Adipocyte (in vitro differentiated cells): Measurements from ENCODE around the gene GJA4.

Experiments
- DNase-seq: peaks from one replicate; pipeline ENCODE4 v3.0.0-alpha.2; 2015; ENCODE audit warnings: low read depth
- H3K27me3 ChIP-seq: replicated peaks from 2 replicates; pipeline ENCODE4 v1.7.0; 2013; ENCODE audit warnings: mild to moderate bottlenecking, low read length, moderate library complexity; ENCODE audit not compliant: control insufficient read depth, insufficient read depth
- H3K36me3 ChIP-seq: 2 replicates; pipeline ENCODE4 v1.7.0; 2013; ENCODE audit warnings: low read length, mild to moderate bottlenecking, moderate library complexity; ENCODE audit not compliant: control insufficient read depth, insufficient read depth, severe bottlenecking
- H3K4me1 ChIP-seq: 2 replicates; pipeline ENCODE4 v1.7.0; 2013; ENCODE audit warnings: mild to moderate bottlenecking, low read length, moderate library complexity; ENCODE audit not compliant: control insufficient read depth, insufficient read depth
- H3K4me3 ChIP-seq: 2 replicates; pipeline ENCODE4 v1.7.0; 2013; ENCODE audit warnings: mild to moderate bottlenecking, low read length, moderate library complexity
- H3K9ac ChIP-seq: 2 replicates; pipeline ENCODE4 v1.7.0; 2013; ENCODE audit warnings: mild to moderate bottlenecking, low read length, moderate library complexity
- H3K9me3 ChIP-seq: 2 replicates; pipeline ENCODE4 v1.7.0; 2013; ENCODE audit warnings: mild to moderate bottlenecking, low read length, moderate library complexity; ENCODE audit not compliant: control insufficient read depth

The GJA4 gene

DNA sequence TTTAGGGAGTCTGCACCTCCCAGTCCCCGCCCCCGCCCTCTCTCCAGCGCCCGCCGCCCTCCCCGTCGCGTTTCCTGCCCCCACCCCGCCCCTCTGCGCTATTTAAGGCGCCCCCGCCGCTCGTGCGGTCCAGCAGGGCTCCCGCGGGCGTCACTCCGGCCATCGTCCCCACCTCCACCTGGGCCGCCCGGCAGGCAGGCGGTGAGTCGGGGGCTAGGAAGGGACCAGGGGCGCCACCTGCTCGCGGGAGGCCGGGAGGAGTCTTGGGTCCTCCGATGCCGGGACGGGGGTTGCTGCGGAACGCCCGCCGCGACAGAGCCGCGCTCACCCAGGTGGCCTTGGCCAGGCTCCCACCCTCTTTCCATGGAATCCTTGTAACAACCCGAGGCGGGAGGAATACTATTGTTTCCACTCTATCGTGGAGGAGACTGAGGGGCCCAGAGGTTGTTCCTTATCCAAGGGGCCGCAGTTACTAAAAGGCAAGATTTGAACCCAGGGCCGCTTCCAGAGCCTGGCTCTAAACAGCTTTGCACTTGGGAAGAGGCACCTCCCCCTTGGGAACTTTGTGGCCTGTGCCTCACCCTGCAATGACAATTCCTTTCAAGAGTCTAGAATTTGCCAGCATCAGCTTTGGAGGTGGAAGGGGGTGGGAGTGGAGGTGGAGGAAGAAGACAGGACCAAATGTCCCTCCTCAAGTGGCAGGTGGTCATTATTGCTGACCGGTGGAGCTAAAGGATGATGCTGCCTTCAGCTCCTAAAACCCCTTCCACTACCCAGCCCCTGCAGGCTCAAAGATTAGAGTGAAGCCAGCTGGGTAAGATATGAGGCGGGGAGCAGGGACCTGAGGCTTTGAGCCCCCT is at the start of gene GJA4:
TSS of gene GJA4 (plus strand) at position 132 of the 860 bp plus-strand sequence. CDS start 1,215 bp downstream, outside the sequence.
- Histone ChIP-seq H3K4me1 (no peaks in the 10 kb centered on the region), H3K9ac (no peak within 1 kb of the TSS), H3K27me3 (peaks cover 16% of the 10 kb centered on the region), H3K9me3 (peaks cover 8% of the 10 kb centered on the region), H3K36me3 (no peaks in the 10 kb centered on the region), H3K4me3 (no peak within 1 kb of the TSS)
- no peak for DNase-seq

DNA sequence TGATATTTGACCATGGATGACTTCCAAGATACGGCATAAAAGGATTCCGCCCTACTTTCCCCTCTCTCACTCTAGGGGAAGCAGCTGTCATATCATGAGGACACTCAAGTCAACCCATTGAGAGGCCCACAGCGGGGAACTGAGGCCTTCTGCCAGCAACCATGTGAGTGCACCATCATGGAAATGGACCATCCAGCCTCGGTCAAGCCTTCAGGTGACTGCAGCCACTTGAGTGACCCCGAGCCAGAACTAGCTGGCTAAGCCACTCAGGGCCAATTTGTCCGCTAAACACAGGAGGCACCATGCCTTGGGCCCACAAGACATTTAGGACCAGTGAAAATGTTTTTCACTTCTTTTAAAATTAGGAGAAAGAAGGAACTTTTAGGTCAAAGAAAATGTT is 49.0 kb upstream of the GJA4 start:
- Histone ChIP-seq H3K27me3 (peaks cover 51% of the 10 kb centered on the region), H3K4me3 (no peak overlapping the region)

DNA sequence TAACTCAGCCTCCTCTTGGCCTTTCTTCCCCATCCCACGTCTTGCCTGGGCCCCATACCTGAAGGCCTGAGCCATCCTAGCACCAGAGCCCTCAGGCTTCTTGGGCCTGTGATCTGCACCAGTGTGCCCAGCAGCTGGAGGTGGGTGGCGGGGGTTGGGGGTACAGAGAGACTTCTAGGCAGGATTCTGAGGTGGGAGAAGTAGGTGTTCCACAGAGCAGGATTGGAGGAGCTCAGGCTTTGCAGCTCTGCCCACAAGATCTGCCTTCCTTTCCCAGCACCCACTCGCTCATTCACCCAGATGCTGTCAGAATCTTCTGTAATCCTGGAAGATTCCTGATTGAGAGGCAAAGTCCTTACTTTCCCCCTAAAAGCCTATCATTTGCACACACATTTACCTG is 47.9 kb upstream of the GJA4 start:
- Histone ChIP-seq H3K27me3 (peaks cover 43% of the 10 kb centered on the region), H3K4me3 (no peak overlapping the region), H3K9me3 (no peaks in the 10 kb centered on the region), H3K9ac (no peak overlapping the region), H3K4me1 (no peaks in the 10 kb centered on the region), H3K36me3 (no peaks in the 10 kb centered on the region)
- DNase-seq, result no peak

More for the DNA sequence above, 49.0 kb upstream of the GJA4 start:
- H3K9me3 ChIP-seq, result no peaks in the 10 kb centered on the region
- H3K9ac ChIP-seq, result no peak overlapping the region
- no peak for DNase-seq
- no peaks in the 10 kb centered on the region for H3K36me3 ChIP-seq
- no peaks in the 10 kb centered on the region for H3K4me1 ChIP-seq

DNA sequence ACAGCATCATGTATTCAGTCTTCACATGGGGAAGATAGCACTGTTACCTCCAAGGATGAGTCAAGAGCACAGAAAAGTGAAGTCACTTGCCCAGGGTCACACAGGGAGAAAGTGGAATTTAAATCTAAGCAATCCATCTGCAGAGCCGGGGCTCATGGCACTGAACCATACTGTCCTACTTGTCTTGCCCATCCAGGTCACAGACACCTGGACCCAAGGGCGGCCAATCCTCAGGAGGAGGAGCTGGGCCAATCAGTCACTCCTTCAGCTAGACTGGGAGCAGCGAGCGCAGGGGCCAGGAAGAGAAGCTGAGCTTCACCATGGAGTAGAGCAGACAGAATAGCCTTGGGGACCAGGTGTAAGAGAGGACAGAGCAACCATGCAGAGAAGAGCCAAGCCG is 47.1 kb upstream of the GJA4 start:
- Histone ChIP-seq H3K9me3 (no peaks in the 10 kb centered on the region), H3K4me3 (no peak overlapping the region), H3K4me1 (no peaks in the 10 kb centered on the region), H3K27me3 (peaks cover 42% of the 10 kb centered on the region), H3K36me3 (no peaks in the 10 kb centered on the region), H3K9ac (no peak overlapping the region)
- no peak for DNase-seq

DNA sequence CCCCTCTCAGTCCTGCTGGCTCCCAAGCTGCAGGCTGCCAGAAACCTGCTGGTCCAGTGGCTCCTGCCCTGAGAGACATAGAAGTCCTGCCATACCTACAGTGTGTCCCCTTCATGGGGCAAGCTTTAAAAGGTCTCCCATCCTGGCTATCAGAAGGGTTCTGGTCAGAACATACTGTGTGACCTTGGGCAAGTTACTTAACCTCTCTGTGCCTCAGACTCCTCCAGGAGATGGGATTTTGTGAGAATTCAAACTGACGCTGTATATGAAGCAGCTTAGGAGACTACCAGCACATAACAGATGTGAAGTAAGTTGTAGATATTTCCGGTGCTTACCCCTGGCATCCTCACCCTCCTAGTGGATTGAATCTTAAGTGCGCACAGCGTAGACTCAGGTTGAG is 46.7 kb upstream of the GJA4 start:
- H3K4me1 ChIP-seq, result no peaks in the 10 kb centered on the region
- H3K27me3 ChIP-seq, result peaks cover 42% of the 10 kb centered on the region
- H3K9ac ChIP-seq, result no peak overlapping the region
- no peak overlapping the region for H3K4me3 ChIP-seq
- no peaks in the 10 kb centered on the region for H3K36me3 ChIP-seq
- DNase-seq, result no peak
- no peaks in the 10 kb centered on the region for H3K9me3 ChIP-seq

DNA sequence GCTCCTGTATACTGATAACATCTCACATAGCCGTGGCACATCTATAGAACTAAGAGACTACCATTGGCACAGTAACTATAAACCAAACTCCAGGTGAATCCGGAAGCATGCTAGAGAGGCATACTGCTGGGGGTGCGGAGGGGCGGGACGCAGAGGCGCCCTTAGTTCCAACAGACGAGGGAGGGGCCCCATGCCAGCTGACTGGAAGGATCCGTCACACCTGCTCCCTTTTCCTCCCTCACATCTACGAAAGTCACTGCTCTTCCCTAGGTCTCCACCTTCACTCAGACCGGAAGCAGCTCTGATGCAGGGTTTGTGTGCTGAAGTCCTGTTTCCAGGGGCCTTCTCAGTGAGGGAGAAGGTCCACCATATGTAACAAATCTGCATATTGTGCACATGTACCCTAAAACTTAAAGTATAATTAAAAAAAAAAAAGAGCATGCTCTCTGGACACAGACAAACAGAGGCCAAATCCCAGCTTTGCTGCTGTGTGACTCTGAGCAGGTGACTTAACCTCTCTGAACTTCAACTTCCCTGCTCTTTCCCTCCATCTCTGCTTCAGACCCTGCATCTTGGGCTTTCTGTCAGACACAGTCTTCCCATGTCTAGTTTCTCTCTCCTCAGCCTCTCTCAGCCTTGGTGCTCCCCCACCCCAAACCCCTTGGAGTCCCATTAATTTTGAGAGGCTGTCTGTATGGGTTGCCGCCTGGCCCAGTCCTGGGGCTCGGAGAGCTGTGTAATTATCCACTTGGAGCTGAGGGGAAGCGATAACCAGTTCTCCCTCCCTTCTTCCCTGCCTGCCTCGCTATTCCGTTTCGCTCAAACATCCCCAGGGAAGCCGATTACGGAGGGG is 45.8 kb upstream of the GJA4 start:
- H3K4me3 ChIP-seq, result no peak overlapping the region
- no peak overlapping the region for H3K9ac ChIP-seq
- H3K36me3 ChIP-seq, result no peaks in the 10 kb centered on the region
- no peak for DNase-seq
- no peaks in the 10 kb centered on the region for H3K4me1 ChIP-seq
- peaks cover 42% of the 10 kb centered on the region for H3K27me3 ChIP-seq
- no peaks in the 10 kb centered on the region for H3K9me3 ChIP-seq

DNA sequence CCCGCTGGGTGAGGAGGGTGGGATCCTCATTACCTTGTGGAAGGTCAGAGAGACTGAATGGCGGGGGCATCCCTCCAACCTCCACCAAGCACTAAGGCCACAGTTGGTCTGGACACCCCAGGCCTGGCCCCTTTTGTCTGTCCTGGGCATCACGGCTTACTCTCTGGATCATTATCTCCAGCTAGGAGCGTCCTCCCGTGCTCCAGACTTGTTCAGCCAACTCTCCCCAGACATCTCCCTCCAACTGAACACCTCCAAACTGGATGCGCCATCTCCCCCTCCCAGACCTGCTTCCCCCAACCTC is 45.2 kb upstream of the GJA4 start:
- Histone ChIP-seq H3K36me3 (no peaks in the 10 kb centered on the region), H3K9me3 (no peaks in the 10 kb centered on the region), H3K9ac (no peak overlapping the region), H3K4me1 (no peaks in the 10 kb centered on the region), H3K27me3 (peaks cover 37% of the 10 kb centered on the region), H3K4me3 (no peak overlapping the region)
- DNase-seq, result no peak

DNA sequence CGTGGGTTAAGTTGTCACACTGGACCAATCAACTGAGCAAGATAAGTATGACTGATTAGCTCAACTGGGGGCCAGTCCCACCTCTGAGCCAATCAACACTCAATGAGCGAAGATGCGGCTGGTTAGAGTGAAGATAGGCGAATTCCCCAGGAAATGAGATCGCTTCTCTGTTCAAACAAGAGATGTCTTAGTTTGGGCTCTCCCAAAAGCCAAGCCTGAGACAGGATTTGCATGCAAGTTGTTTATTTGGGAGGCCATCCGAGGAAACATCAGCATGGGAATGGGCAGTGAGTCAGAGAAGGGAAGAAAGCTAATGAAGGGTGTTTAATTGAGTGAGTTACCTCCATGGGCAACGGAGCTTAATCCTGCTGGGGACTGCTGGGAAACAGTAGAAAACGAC is 42.8 kb upstream of the GJA4 start:
- DNase-seq, result no peak
- Histone ChIP-seq H3K9me3 (peaks cover 3% of the 10 kb centered on the region), H3K9ac (no peak overlapping the region), H3K36me3 (no peaks in the 10 kb centered on the region), H3K27me3 (peaks cover 32% of the 10 kb centered on the region), H3K4me3 (no peak overlapping the region), H3K4me1 (no peaks in the 10 kb centered on the region)

DNA sequence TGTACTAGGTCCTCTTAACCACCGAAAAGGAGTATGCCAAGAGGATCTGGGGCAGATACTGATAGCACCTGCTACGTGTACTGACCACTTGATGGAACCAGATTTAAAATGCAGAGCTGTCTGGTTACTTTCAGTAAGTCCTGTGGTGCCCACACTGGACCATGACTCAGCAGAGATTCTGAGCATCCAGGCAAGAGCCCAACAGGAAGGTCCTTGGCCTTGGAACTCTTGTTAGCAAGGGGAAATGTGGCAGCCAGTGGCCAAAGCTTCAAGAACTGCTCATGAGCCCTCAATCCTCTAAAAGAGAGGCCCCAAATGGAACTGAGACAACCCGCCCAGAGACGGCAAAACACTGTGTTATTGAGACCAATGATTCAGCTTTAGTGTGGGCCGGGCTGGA is 42.2 kb upstream of the GJA4 start:
- Histone ChIP-seq H3K36me3 (no peaks in the 10 kb centered on the region), H3K9me3 (peaks cover 3% of the 10 kb centered on the region), H3K4me3 (no peak overlapping the region), H3K9ac (no peak overlapping the region), H3K4me1 (no peaks in the 10 kb centered on the region), H3K27me3 (peaks cover 29% of the 10 kb centered on the region)
- DNase-seq, result no peak

DNA sequence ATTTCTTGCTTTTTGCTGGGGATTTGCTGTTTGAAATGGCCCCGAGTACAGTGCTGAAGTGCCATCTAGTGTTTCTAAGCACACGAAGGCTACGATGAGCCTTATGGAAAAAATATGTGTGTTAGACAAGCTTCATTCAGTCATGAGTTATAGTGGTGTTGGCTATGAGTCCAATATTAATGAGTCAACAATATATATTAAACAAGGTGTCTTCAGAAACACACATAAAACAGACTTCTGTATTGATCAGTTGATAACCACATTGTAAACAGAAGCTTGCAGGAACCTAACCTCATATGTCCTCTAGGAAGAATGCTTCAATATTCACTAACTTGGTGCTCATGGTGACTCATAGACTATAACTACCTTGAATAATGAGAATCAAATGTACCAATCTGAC is 39.6 kb upstream of the GJA4 start:
- no peaks in the 10 kb centered on the region for H3K4me1 ChIP-seq
- no peak overlapping the region for H3K4me3 ChIP-seq
- peaks cover 3% of the 10 kb centered on the region for H3K9me3 ChIP-seq
- no peak for DNase-seq
- H3K27me3 ChIP-seq, result peaks cover 23% of the 10 kb centered on the region
- no peak overlapping the region for H3K9ac ChIP-seq
- no peaks in the 10 kb centered on the region for H3K36me3 ChIP-seq

DNA sequence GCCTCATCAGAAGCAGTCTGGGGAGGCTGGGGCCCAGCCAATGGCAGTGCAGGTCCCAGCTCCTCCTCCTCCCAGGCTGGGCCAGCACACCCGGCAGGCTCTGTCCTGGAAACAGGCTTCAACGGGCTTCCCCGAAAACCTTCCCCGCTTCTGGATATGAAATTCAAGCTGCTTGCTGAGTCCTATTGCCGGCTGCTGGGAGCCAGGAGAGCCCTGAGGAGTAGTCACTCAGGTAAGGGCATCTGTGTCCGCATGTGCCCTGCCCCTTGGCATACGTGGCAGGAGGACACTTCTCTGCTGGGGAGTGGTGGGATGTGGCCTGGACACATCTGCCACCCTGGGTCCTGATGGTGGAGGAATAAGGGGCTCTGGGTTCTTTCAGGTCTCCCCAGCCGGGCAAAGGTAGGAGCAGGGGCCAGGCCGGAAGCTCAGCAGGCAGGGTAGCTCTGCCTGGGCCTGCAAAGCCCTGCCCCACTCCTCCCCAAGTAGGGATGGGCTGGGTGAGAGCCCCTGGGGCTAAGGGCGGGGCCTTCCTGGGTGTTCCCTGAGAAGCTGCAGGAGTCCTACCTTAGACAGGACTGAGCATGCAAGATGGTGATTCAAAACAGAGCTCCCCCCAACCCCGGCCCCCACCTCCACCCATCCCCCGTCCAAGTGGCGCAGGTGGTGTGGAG is 37.7 kb upstream of the GJA4 start, which contains the start of gene GJB5:
TSS of gene GJB5 (plus strand) at position 84 of the 674 bp plus-strand sequence. CDS start 2,284 bp downstream, outside the sequence.
- Histone ChIP-seq H3K4me1 (no peaks in the 10 kb centered on the region), H3K36me3 (no peaks in the 10 kb centered on the region)
- DNase-seq, result no peak

More for the DNA sequence above, 37.7 kb upstream of the GJA4 start, which contains the start of gene GJB5:
- Histone ChIP-seq H3K4me3 (no peak within 1 kb of the TSS), H3K9me3 (peaks cover 3% of the 10 kb centered on the region), H3K9ac (no peak within 1 kb of the TSS), H3K27me3 (peaks cover 18% of the 10 kb centered on the region)
